SJCRH30 (cell line): ENCODE data around the gene LMF1. TPM values are rescaled to one million over a fixed set of nuclear protein-coding genes. Genes with fewer than 3 reads are reported as not detected.

ENCODE experiments used
- DNase-seq, 2 experiments: peaks; one replicate each; pipeline ENCODE4 v3.0.0-alpha.2; 2015 to 2020
- H3K27ac ChIP-seq: fragments of 250-450 bp; sonication (Bioruptor Pico); 2 replicates; pipeline ENCODE4 v1.5.1; 2020; ENCODE audit warnings: mild to moderate bottlenecking, moderate library complexity
- H3K27me3 ChIP-seq: fragments of 250-450 bp; sonication (Bioruptor Pico); 2 replicates; pipeline ENCODE4 v1.5.1; 2020; ENCODE audit warnings: mild to moderate bottlenecking, moderate library complexity
- H3K36me3 ChIP-seq: fragments of 250-450 bp; sonication (Bioruptor Pico); 2 replicates; pipeline ENCODE4 v1.5.1; 2020; ENCODE audit warnings: mild to moderate bottlenecking, moderate library complexity
- H3K4me1 ChIP-seq: fragments of 250-450 bp; sonication (Bioruptor Pico); 2 replicates; pipeline ENCODE4 v1.5.1; 2020; ENCODE audit warnings: mild to moderate bottlenecking, moderate library complexity
- H3K4me3 ChIP-seq: fragments of 250-450 bp; sonication (Bioruptor Pico); 2 replicates; pipeline ENCODE4 v1.5.1; 2020; ENCODE audit warnings: mild to moderate bottlenecking, moderate library complexity
- H3K9me3 ChIP-seq: fragments of 250-450 bp; sonication (Bioruptor Pico); replicated peaks from 2 replicates; pipeline ENCODE4 v1.5.1; 2020; ENCODE audit warnings: mild to moderate bottlenecking, moderate library complexity
- total RNA-seq: library from RNA; depleted of rRNA; stranded (reverse); fragments of >200 nt; shearing (Covaris generic); gene quantifications from 2 replicates; pipeline ENCODE4 v1.2.3, GENCODE V29; 2014

The LMF1 gene
- total RNA-seq, 1 experiment from 2014 or later = 2.3 TPM

DNA sequence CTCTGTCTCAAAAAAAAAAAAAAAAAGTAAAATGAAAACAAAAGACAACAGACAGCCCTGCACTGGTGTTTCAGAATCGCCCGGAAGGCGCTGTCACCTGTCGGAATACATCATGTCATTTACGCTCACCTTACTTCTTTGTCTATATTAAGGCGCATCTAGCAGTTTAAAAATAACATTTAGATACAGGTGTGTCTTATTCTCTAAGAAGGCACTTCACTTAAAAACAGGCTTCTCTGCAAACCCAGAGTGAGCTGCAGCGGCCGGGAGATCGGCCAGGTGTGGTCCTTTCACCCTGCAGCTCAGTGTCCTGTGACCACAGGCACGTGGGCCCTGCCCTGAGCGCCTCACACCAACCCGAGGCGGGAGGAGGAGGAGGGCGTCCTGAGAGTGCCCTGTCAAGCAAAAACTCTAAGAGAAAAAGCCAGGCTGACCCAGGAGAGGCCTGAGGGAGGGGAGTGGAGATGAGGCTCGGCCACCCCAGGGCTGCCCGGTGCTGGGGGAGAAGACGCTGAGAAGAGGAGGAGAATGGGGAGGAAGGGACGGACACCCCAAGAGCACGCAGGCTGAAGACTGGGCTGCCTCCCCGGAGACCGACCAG lies 3.3 kb upstream of the LMF1 start:
- Histone ChIP-seq H3K27me3 (no peaks in the 10 kb centered on the region), H3K4me1 (peaks cover 67% of the 10 kb centered on the region), H3K4me3 (peak overlapping the region; percentile 1; the same call in 1 of the 2 replicates), H3K9me3 (no peaks in the 10 kb centered on the region), H3K36me3 (peaks cover 4% of the 10 kb centered on the region; the same call in 1 of the 2 replicates), H3K27ac (peak overlapping the region; percentile 97)
- peak; percentile 80 to 83 for DNase-seq

DNA sequence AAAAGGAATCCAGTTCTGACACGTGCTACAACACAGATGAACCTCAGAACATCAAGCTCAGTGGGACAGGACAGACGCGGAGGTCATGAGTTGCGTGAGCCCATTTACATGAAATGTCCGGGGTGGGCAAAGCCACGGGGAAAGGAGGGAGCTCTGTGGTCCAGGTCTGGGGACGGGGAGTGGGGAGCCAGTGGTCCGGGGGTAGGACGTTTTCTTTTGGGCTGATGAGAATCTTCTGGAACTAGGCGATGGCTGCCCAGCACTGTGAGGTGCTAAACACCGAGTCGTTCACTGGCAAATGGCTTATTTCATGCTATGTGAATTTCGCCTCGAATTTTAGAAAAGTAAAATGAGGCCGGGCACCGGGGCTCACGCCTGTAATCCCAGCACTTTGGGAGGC lies 2.6 kb upstream of the LMF1 start:
- peak overlapping the region; percentile 97 for H3K27ac ChIP-seq
- H3K27me3 ChIP-seq = no peaks in the 10 kb centered on the region
- H3K4me1 ChIP-seq = peaks cover 60% of the 10 kb centered on the region
- no peak for DNase-seq
- H3K4me3 ChIP-seq = no peak overlapping the region
- H3K36me3 ChIP-seq = peaks cover 4% of the 10 kb centered on the region; the same call in 1 of the 2 replicates
- H3K9me3 ChIP-seq = no peaks in the 10 kb centered on the region

DNA sequence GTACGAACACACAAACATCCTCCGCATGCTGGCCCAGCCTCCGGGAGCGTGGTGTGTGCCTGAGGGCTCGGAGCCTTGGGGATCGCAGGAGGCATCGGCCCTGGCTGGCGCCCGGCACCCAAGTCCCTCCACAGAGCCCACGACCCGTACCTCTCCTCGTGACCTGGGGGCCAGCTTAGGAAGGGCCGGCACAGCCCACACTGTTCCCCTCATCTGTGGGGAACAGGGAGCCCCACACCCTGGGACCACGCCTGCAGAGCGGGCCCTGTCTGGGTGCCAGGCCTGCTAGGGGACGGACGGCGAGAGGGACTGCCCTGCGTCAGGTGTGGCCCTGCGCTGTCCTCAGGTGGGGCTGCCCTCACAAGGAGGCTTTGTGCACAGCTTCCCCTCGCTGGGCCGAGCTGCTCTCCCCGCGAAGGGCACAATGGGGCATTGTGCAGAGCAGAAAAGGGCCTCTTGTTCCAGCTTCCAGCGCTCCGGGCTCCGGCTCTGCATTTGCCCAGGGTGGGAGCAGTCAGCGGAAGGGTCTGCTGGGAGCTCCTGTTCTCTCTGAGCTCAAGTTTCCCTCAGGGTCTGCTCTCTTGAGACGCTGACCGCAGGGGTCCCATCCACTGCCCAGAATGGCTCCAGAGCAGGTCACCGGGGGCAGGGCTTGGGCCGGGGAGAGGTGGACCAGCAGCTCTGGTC lies 1.7 kb upstream of the LMF1 start:
- Histone ChIP-seq H3K27me3 (no peaks in the 10 kb centered on the region), H3K4me1 (peaks cover 56% of the 10 kb centered on the region), H3K27ac (no peak overlapping the region), H3K9me3 (no peaks in the 10 kb centered on the region), H3K4me3 (no peak overlapping the region), H3K36me3 (peaks cover 4% of the 10 kb centered on the region; the same call in 1 of the 2 replicates)
- DNase-seq = peak; percentile 76 to 84

DNA sequence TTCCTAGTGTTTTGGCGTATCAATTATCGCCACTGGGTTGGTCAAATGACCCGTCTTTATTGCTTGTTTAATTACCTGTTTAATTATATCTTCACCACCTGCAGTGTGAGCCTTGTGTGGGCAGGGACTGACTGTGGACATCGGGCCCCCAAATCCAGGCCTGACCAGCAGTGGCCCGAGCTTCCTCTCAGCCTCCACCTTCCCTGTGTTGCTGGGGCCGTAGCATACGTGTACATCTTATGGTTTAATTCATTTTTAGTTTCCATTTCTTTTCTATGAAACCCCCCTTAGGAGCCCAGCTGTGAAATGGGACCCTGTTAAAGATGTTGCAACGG lies 1.2 kb upstream of the LMF1 start:
- Histone ChIP-seq H3K36me3 (peaks cover 4% of the 10 kb centered on the region; the same call in 1 of the 2 replicates), H3K4me1 (peaks cover 51% of the 10 kb centered on the region), H3K9me3 (no peaks in the 10 kb centered on the region; the same call in 1 of the 2 replicates), H3K4me3 (no peak overlapping the region), H3K27me3 (no peaks in the 10 kb centered on the region), H3K27ac (no peak overlapping the region)
- DNase-seq = no peak

DNA sequence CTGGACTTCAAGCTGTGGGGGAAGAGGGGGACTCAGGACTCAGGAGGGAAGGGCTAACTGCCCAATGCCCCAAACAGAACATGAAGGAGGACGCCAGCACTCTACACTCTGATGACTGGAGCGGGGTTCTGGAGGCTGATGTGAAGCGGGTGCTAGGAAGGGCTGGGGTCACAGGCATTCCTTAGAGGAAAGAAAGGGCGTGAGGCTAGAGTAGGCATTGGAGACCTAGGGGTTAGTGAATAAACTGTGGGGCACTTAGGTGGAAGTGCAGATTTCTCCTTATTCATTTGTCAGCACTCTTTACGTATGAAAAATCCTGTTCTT lies 760 bp upstream of the LMF1 start:
- Histone ChIP-seq H3K27ac (no peak overlapping the region), H3K4me3 (no peak overlapping the region), H3K4me1 (peaks cover 46% of the 10 kb centered on the region), H3K27me3 (no peaks in the 10 kb centered on the region), H3K9me3 (peaks cover 3% of the 10 kb centered on the region; the same call in 1 of the 2 replicates), H3K36me3 (peaks cover 4% of the 10 kb centered on the region; the same call in 1 of the 2 replicates)
- no peak for DNase-seq

DNA sequence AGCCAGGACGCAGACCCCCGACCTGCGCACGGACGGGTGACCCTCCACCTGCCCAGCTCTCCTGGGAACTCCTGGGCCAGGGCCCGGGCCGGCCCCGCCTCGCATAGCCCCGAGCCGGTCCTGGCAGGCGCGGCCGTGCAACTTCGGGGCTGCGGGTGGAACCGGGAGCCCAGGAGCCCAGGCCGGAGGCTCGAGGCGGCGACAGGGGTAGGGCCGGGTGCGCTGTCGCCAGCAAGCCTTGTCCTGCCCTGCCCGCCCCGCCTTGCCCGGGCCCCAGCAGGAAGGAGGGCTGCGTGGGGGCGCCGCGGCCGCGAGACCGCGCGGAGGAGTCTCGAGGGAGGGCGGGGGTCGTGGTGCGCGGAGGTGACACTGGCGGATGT lies 408 bp downstream of the LMF1 start:
- no peak for DNase-seq
- Histone ChIP-seq H3K4me1 (peaks cover 35% of the 10 kb centered on the region), H3K27ac (peak overlapping the region; percentile 67), H3K9me3 (peaks cover 9% of the 10 kb centered on the region), H3K27me3 (no peaks in the 10 kb centered on the region), H3K4me3 (peak overlapping the region; percentile 73), H3K36me3 (0 out of 2 replicates have a peak, but pooled peaks cover 3% of the 10 kb centered on the region)

DNA sequence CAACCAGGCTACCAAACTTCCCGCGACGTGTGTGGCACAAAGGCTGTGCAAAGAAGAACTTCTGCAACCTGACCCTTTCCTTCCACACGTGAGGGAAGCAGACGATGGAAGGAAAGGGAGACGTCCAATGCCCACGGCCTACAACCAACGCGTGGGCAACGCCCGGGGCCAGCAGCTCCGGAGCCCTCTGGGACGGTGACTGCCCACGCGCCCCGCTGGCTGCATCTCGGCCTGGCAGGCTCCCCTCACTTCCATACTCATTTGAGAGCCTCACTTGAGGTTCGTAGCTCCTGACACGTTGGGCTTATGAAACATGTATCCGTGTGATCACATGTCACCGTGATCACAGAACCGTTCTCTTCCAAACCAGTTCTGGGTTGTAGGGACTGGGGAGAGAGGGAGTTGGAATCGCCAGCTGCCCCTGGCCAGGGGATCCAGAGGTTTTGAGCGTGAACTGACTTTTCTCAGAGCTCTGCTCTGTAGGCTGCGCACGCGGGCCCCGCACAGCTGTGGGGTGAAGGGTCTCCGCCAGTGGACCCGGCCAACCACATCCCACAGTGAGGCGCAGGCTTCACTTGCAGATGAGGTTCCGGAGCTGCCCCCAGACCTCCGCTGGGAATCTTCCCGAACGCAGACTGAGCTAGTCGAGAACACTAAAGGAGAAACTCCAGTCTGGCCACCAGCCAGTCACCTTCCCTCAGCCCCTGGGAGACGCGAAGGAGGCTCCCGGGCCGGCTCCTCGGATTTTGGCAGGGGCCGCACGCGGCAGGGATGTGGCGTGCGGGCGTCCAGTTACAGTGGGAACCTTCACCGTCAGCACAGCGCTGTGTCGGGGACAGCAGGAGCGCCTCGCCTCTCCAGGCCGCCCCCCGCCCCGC lies 1.0 kb downstream of the LMF1 start:
- peak in 1 of 2 experiments; percentile 56 for DNase-seq
- no peaks in the 10 kb centered on the region for H3K27me3 ChIP-seq
- H3K27ac ChIP-seq = peak overlapping the region; percentile 67
- peaks cover 29% of the 10 kb centered on the region for H3K4me1 ChIP-seq
- H3K9me3 ChIP-seq = peaks cover 9% of the 10 kb centered on the region
- 0 out of 2 replicates have a peak, but pooled peaks cover 2% of the 10 kb centered on the region for H3K36me3 ChIP-seq
- H3K4me3 ChIP-seq = peak overlapping the region; percentile 73

DNA sequence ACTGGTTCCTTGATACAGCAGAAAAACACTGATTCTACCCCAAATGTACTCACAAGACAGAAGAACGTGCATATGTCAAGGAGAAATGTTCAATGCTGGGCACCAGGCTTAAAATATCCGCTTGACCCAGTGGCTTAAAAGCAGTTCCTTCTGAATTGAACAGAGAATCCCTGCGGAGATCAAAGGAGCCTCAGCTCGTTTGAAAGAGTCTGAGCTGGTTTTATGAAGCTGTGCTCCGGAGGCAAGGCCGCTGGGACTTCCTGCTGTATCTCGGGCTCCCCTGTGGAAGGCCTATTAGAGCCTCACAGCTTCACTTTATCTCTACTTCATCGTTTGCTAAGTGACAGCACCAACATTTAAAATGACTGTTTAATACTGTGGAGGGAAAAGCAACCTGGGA lies 2.2 kb downstream of the LMF1 start:
- no peak overlapping the region for H3K4me3 ChIP-seq
- H3K27ac ChIP-seq = no peak overlapping the region
- H3K9me3 ChIP-seq = peaks cover 9% of the 10 kb centered on the region
- 0 out of 2 replicates have a peak, but pooled peaks cover 2% of the 10 kb centered on the region for H3K36me3 ChIP-seq
- no peak for DNase-seq
- peaks cover 18% of the 10 kb centered on the region for H3K4me1 ChIP-seq
- H3K27me3 ChIP-seq = no peaks in the 10 kb centered on the region

DNA sequence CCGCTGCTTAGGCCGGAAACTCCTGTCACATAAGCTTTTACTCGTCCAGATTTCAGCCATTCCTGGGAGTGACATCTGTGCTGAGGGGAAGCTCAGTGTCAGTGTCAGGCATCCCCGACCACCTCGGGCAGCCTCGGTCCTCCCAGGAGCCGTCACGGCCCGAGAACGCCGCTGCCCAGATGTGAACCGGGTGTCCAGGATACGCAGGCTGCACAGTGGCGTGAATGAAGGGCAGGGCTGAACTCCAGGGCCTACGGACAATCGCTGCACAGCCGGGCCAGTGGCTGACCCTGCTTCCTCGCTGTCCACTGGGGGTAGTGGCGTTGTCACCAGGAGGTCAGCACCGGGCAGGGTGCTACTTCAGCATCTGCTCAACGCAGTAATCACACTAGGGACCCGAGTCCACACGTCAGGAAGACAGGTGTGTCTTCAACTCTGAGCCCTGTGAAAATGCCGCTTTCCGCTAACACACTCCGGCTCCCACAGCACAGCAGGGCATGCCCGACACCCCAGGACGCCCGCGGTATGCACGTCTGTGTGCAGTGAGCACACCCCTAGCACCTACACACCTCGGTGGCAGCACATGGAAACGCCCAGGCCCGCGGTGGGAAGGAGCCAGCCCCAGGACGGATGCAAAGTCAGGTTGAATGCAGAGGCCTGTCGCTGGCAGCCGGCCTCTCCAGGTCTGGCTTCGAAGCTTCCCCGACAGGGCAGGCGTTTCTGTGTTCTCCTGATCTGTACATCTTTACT lies 3.1 kb downstream of the LMF1 start:
- no peaks in the 10 kb centered on the region for H3K27me3 ChIP-seq
- no peak overlapping the region for H3K27ac ChIP-seq
- H3K9me3 ChIP-seq = peaks cover 9% of the 10 kb centered on the region
- peaks cover 9% of the 10 kb centered on the region; the same call in 1 of the 2 replicates for H3K4me1 ChIP-seq
- 0 out of 2 replicates have a peak, but pooled peaks cover 2% of the 10 kb centered on the region for H3K36me3 ChIP-seq
- H3K4me3 ChIP-seq = no peak overlapping the region
- no peak for DNase-seq

DNA sequence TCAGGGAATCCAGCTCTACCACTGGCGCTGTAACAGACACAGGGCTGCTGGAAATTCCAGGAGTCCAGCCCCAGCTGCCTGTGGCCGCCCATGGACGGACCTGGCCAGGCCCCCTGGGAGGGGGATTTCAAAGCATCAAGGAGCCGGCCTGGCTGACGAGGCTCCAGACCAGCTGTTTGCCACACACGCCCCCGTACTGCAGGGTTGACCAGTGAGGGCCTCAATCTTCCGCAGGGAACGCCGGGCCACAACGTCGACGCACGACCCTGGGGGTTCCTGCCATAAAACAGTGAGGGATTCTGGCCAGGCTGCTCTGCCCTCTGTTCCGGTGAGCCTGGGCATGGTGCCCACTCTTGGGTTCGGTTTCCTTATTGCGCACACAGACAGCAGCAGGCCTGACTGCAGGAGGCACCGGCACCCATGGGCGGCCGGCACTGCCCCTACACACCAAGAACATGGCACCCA lies 3.7 kb downstream of the LMF1 start:
- no peak for DNase-seq
- H3K4me3 ChIP-seq = no peak overlapping the region
- H3K9me3 ChIP-seq = peaks cover 9% of the 10 kb centered on the region
- peaks cover 3% of the 10 kb centered on the region; the same call in 1 of the 2 replicates for H3K4me1 ChIP-seq
- no peaks in the 10 kb centered on the region for H3K27me3 ChIP-seq
- H3K36me3 ChIP-seq = 0 out of 2 replicates have a peak, but pooled peaks cover 2% of the 10 kb centered on the region
- H3K27ac ChIP-seq = no peak overlapping the region

DNA sequence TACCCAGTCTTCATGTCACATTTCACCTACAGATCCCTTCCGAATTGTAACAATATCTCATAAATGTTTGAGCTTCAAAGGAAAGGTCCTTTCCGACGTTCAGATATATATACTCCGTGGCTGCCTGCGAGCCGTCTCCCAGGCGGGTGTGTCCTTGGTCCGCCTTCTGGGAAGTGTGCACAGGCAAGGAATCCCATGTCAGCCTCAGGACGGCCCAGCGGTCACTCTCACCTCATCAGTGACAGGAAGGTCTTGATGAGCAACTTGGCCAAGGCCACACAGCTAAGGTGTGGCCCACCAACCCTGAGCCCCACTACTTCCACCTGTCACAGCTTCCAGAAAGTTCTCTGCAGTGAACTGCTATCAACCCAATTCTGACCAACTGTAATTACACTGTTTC lies 4.3 kb downstream of the LMF1 start:
- Histone ChIP-seq H3K36me3 (0 out of 2 replicates have a peak, but pooled peaks cover 2% of the 10 kb centered on the region), H3K4me3 (no peak overlapping the region), H3K4me1 (no peaks in the 10 kb centered on the region; the same call in 1 of the 2 replicates), H3K9me3 (peaks cover 9% of the 10 kb centered on the region), H3K27me3 (no peaks in the 10 kb centered on the region), H3K27ac (no peak overlapping the region)
- DNase-seq = no peak

DNA sequence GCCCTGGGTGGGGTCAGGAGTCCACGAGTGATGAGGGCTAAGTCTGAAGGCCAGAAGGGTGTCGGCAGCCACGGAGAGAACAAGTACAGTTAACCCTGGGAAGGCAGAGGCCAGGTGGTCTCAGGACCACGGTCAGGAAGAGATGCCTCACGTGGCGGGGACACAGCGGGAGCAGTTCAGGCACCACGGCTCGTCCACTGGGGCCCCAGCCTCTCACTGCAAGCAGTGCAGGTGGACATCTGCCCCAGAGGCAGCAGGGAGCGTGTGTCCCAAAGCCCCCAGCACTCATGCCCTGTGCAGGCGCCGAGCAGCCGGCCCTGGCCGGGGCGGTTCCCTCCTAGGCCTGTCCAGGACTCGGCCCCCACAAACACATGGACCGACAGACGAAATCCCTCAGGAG lies 4.7 kb downstream of the LMF1 start:
- 0 out of 2 replicates have a peak, but pooled peaks cover 2% of the 10 kb centered on the region for H3K36me3 ChIP-seq
- no peak overlapping the region for H3K27ac ChIP-seq
- peaks cover 9% of the 10 kb centered on the region for H3K9me3 ChIP-seq
- no peak overlapping the region for H3K4me3 ChIP-seq
- no peak for DNase-seq
- H3K27me3 ChIP-seq = no peaks in the 10 kb centered on the region
- no peaks in the 10 kb centered on the region; the same call in 1 of the 2 replicates for H3K4me1 ChIP-seq

DNA sequence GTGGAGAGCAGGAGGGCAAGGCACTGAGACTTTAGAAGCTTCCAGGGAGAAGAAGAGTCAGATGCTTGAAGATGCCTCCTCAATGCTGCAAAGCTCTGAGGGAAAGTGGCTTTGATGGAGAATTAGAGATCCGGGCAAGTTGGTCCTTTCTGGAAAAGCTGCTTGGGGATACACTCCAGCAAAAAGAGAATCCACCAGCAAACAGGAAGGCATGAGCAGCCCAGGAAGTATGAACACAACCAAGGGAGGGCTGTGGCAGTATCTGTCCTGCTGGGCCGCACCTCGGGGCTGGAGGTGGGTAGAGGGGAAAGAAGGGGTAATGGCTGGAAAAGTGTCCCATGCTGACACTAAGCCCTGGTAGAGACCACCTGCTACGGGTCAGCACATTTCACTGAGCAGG lies 5.3 kb downstream of the LMF1 start:
- Histone ChIP-seq H3K4me3 (no peak overlapping the region), H3K27ac (no peak overlapping the region), H3K36me3 (0 out of 2 replicates have a peak, but pooled peaks cover 2% of the 10 kb centered on the region), H3K4me1 (no peaks in the 10 kb centered on the region; the same call in 1 of the 2 replicates), H3K27me3 (no peaks in the 10 kb centered on the region), H3K9me3 (peaks cover 9% of the 10 kb centered on the region)
- no peak for DNase-seq

DNA sequence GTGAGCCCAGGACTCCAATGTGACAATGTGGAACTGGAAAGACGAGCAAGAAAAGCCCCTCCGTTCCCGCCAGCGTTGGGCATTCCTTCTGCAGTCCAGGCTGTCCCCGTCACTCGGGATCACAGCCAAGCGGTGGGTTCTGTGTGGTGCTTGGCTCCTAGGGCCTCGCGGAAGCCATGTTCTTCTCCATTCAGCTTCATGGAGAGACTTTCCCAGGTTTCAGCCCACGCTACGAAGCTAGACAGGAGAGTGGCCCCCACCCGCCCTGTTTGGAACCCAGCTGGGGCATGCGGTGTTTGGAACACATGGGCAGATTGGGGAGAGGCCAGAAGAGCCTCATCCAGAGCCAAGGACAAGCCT lies 5.8 kb downstream of the LMF1 start:
- H3K4me3 ChIP-seq = no peak overlapping the region
- peaks cover 9% of the 10 kb centered on the region for H3K9me3 ChIP-seq
- H3K27me3 ChIP-seq = no peaks in the 10 kb centered on the region
- DNase-seq = no peak
- 0 out of 2 replicates have a peak, but pooled peaks cover 2% of the 10 kb centered on the region for H3K36me3 ChIP-seq
- no peak overlapping the region for H3K27ac ChIP-seq
- H3K4me1 ChIP-seq = no peaks in the 10 kb centered on the region; the same call in 1 of the 2 replicates
